Measurements from ENCODE around the gene SELENON.

GRCh38 chr1:25837262-25837875, 37.4 kb downstream of the SELENON start:
- TF ChIP-seq, protein P1, sequence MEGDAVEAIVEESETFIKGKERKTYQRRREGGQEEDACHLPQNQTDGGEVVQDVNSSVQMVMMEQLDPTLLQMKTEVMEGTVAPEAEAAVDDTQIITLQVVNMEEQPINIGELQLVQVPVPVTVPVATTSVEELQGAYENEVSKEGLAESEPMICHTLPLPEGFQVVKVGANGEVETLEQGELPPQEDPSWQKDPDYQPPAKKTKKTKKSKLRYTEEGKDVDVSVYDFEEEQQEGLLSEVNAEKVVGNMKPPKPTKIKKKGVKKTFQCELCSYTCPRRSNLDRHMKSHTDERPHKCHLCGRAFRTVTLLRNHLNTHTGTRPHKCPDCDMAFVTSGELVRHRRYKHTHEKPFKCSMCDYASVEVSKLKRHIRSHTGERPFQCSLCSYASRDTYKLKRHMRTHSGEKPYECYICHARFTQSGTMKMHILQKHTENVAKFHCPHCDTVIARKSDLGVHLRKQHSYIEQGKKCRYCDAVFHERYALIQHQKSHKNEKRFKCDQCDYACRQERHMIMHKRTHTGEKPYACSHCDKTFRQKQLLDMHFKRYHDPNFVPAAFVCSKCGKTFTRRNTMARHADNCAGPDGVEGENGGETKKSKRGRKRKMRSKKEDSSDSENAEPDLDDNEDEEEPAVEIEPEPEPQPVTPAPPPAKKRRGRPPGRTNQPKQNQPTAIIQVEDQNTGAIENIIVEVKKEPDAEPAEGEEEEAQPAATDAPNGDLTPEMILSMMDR (IDR thresholded peaks at IDR 0.05; ENCODE audit: insufficient read depth, low read depth, low read length): peak; percentile 38
- no peak for TF ChIP-seq EZH2 (IDR thresholded peaks at IDR 0.05; ENCODE audit: insufficient read depth, low read length)
